UCSD-AML1 (cell line): ENCODE results near the gene GRXCR1.

Experiments
- DNase-seq: peaks from one replicate; lab custom pipeline; 2025; ENCODE audit not compliant: unreplicated experiment; lab: John Stamatoyannopoulos, UW

The GRXCR1 gene

GRCh38 chr4:42927946-42928345 lies 35.4 kb downstream of the GRXCR1 start:
- DNase-seq: no peak

GRCh38 chr4:42928582-42928981 lies 36.1 kb downstream of the GRXCR1 start:
- DNase-seq: no peak

- no peak for DNase-seq
Observed at GRCh38 chr4:42942216-42942615, 49.7 kb downstream of the GRXCR1 start.

- no peak for DNase-seq
Observed at GRCh38 chr4:42945874-42946273, 53.4 kb downstream of the GRXCR1 start.

- no peak for DNase-seq
Observed at GRCh38 chr4:42953321-42953720, 60.8 kb downstream of the GRXCR1 start.

DNA sequence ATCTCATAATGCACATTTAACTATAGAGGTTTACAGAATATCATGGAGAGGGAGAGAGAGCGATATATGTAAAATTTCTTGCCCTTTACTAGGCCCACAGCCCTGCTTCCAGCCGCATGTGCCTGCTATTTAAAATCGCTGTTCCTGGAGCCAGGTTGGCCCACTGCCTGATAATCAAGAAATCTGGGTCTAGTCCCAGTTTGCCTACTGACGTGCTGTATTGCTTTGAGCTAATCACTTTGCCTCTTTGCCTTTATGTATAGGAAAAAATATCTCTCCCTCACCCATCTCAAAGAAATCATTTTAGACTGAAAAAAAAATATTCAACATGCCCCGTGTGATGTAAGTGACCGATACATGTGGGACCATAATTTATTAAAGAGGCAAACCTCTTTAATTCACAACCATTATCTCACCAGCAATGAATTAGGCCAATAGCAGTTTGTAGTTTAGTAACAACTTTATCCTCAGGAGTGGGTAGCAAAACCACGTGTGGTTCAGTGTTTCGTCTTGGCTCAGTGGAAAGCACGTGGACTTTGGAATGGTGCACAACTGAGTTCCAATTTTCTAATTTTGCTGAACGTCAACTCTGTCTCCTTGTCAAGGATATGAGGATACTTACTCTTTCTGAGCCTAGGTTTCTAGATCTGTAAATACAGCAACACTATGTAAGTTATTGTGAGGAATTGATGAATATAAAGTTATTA lies 62.6 kb downstream of the GRXCR1 start:
- no peak for DNase-seq

- no peak for DNase-seq
Observed at GRCh38 chr4:42955746-42956505, 63.4 kb downstream of the GRXCR1 start.

DNA sequence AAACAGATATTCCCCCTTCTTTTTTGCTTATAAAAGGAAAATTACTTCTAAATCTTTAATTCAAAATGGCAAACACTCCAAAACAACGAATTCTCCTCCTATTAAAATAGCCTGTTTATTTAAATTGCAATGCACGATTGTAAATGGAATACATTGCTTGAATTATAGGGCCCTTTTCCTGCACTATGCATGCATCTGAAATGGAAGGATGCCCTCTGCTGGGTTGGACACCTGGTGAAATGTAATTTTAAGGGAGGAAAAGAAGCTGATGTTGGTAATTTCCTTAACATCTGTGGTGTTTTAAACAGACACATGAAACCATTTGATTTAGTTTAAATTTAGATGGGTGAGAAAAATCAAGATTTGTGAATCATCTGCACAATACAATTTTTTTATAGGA lies 72.8 kb downstream of the GRXCR1 start:
- no peak for DNase-seq

DNA sequence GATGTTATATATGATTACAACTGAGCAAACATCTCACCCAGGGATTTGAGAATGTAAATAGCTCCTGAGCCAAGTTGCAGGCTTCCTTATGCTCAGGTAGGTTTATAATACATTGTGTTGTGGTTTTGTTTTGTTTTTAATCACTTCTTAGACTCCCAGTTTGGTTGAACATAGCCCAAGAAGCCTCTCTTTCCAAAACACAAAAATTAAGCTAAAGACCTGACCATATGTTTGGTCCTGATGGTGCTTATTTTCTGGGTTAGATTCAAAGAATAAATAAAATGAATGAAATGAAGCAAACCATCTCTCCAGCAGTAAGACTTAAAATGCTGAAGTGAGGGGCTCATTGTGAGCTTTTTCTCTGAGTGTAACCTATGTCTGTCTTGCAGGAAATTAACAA lies 93.5 kb downstream of the GRXCR1 start:
- no peak for DNase-seq

DNA sequence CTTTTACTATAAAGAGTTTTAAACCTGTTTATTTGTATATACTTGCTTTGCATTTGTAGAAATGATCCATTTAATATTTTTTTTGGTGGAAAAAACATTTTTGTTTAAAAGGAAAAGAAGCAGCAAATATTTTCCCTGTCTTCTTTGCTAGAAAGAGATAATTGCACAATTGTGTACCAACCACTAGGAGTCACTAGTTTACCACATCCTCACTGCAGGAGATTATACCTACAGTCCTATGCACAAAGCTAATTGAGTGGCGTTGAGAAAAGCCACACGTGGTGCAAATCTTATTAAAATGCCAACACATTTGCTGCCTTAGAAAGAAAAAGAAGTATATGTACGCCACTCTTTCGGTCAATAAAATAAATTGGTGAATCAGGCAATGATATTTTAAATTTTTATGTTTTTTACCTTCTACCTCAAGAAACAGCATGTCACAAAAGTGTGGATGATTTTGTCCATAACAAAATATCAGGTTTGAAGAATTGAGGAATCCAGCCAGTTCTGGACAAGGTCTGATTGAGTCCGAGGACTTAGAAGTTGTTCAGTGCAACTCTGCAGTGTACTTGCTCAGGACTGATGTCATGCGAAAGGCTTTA lies 102.9 kb downstream of the GRXCR1 start:
- DNase-seq: no peak

- DNase-seq: no peak
Observed at GRCh38 chr4:43008793-43009192, 116.3 kb downstream of the GRXCR1 start.

- DNase-seq: no peak
Observed at GRCh38 chr4:43014256-43014655, 121.7 kb downstream of the GRXCR1 start.

GRCh38 chr4:43041632-43042031 lies 149.1 kb downstream of the GRXCR1 start:
- no peak for DNase-seq

DNA sequence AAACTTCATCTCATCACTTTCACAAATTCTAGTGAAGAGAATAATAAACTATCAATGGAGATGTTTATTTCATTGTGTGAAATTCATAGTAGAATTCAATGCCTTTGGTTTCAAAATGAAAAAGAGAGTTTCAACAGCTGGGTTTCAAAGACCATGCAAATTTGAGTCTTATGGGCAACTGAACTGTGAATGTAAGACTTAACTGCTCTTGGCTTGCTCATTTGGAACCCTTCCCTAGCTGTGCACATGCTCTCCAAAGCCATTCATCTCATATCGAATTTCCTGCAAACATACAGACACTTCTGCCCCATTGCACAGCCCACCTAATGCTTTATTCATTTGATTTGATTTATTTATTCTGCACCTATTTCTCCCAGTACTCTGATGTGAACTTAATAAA lies 154.5 kb downstream of the GRXCR1 start:
- DNase-seq: no peak

GRCh38 chr4:43048570-43048969 lies 156.1 kb downstream of the GRXCR1 start:
- DNase-seq: no peak

GRCh38 chr4:43049326-43049725 lies 156.8 kb downstream of the GRXCR1 start:
- no peak for DNase-seq

GRCh38 chr4:43066415-43066814 lies 173.9 kb downstream of the GRXCR1 start:
- no peak for DNase-seq

DNA sequence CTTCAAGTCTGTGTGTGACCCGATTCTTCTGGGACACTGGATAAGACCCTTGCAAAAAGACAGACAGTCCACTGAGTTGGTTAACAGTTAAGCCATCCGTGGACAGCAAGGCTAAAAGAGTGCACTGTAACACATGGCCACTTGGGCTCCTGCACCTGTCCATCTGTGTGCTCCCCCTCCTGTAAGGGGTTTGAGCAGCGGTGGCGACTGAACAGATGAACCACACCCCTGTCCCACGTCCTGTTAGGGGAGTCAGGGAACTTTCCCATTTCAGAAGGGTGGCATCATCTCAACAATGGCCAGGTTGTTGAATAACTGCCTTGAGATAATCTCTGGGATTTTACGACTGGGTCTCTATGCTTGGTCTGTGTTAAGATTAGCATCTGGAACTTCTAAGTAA lies 178.6 kb downstream of the GRXCR1 start:
- no peak for DNase-seq
